NCI-H1092 (cell line): Measurements from ENCODE around the gene RNF212B.

Experiments used
- DNase-seq: peaks from one replicate; lab custom pipeline; 2025; lab: John Stamatoyannopoulos, UW

RNF212B gene

GRCh38 chr14:23320584-23321571, 83.1 kb downstream of the RNF212B start, which contains the start of gene PABPN1:
Gene PABPN1 (plus strand): TSS chr14:23321457. CDS start chr14:23321470, 13 bp downstream.
- DNase-seq = peak; percentile 100

- no peak for DNase-seq
Observed at GRCh38 chr14:23321572-23322547, 84.1 kb downstream of the RNF212B start.
